Measurements from ENCODE around the gene ATP7B. TPM values are rescaled to one million over a fixed set of nuclear protein-coding genes. Genes with fewer than 3 reads are reported as not detected.

ATP7B gene
- total and polyA plus RNA-seq, 7 donors, result 0.60 to 8.1 (median 5.0) TPM

DNA sequence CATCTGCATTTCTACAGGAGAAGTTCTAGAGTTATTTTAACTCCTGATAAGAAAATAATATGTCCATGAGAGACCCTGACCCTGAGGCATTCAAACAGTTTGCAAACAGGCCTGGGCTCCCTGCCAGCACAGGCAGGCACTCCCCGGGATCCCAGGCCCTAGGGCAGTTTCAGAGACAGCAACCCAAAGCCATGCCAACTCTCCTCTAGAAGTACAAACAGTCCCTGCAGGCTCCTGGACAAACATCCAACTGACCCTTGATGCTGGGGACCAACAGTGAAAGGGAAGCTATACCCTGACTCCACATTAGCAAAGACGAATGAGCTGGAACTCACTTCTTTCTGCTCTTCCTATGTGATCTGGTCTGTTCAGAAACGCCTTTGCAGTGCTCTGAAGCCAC lies 104.7 kb downstream of the ATP7B start:
- DNase-seq, result no peak
- TF ChIP-seq POLR2A (IDR thresholded peaks at IDR 0.05), result no peak
- TF ChIP-seq EP300 (IDR thresholded peaks at IDR 0.05), result no peak
- no peak for TF ChIP-seq POLR2AphosphoS5 (IDR thresholded peaks at IDR 0.05)
- TF ChIP-seq, protein P1, sequence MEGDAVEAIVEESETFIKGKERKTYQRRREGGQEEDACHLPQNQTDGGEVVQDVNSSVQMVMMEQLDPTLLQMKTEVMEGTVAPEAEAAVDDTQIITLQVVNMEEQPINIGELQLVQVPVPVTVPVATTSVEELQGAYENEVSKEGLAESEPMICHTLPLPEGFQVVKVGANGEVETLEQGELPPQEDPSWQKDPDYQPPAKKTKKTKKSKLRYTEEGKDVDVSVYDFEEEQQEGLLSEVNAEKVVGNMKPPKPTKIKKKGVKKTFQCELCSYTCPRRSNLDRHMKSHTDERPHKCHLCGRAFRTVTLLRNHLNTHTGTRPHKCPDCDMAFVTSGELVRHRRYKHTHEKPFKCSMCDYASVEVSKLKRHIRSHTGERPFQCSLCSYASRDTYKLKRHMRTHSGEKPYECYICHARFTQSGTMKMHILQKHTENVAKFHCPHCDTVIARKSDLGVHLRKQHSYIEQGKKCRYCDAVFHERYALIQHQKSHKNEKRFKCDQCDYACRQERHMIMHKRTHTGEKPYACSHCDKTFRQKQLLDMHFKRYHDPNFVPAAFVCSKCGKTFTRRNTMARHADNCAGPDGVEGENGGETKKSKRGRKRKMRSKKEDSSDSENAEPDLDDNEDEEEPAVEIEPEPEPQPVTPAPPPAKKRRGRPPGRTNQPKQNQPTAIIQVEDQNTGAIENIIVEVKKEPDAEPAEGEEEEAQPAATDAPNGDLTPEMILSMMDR (IDR thresholded peaks at IDR 0.05), result no peak
- peaks cover 0 to 5% (median 0%) of the 10 kb centered on the region in 4 donors for H3K4me1 ChIP-seq
- H3K4me3 ChIP-seq, result no peak overlapping the region
- intact Hi-C loops (cut with DNase I), result no loop called here
- H3K36me3 ChIP-seq, result no peaks in the 10 kb centered on the region
- H3K27me3 ChIP-seq, result no peaks in the 10 kb centered on the region
- WGBS, 2 donors, result 35 to 67% methylated on average over 3 of the region's 3 CpGs
- no peak overlapping the region for H3K27ac ChIP-seq
- no peaks in the 10 kb centered on the region for H3K9me3 ChIP-seq

GRCh38 chr13:51905787-51906186 lies 105.5 kb downstream of the ATP7B start:
- TF ChIP-seq, protein P1 (IDR thresholded peaks at IDR 0.05), result no peak
- TF ChIP-seq POLR2AphosphoS5 (IDR thresholded peaks at IDR 0.05) (no peak), POLR2A (IDR thresholded peaks at IDR 0.05) (no peak), EP300 (IDR thresholded peaks at IDR 0.05) (no peak)
- Histone ChIP-seq H3K4me3 (no peak overlapping the region), H3K36me3 (no peaks in the 10 kb centered on the region), H3K4me1 (peaks cover 0 to 5% (median 0%) of the 10 kb centered on the region in 4 donors), H3K27me3 (no peaks in the 10 kb centered on the region), H3K9me3 (no peaks in the 10 kb centered on the region), H3K27ac (no peak overlapping the region)
- intact Hi-C loops (cut with DNase I), result no loop called here
- no peak for DNase-seq
- 86 to 96% methylated on average over 6 of the region's 6 CpGs for WGBS, 2 donors

DNA sequence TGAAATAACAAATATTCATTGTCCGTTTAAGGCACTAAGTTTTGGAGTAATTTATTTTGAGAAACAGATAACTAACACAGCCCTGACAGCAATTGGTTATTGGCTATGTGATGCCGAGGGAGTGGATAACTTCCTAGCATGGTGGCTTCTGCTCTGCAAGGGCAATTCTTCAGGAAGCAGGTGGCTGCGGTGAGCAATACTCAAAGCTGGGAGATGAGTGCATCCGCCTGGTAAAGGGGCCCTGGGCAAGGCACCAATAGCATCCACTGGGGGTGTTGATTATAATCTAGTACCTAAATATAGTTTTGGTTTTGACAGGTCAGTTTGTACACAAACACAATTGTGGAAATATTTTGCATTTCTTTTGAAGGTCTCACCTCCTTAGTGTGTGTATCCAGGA lies 108.5 kb downstream of the ATP7B start:
- no peaks in the 10 kb centered on the region for H3K9me3 ChIP-seq
- no peaks in the 10 kb centered on the region for H3K36me3 ChIP-seq
- TF ChIP-seq EP300 (IDR thresholded peaks at IDR 0.05) (no peak), POLR2AphosphoS5 (IDR thresholded peaks at IDR 0.05) (no peak), POLR2A (IDR thresholded peaks at IDR 0.05) (no peak)
- TF ChIP-seq, protein P1 (IDR thresholded peaks at IDR 0.05), result no peak
- no peak overlapping the region for H3K4me3 ChIP-seq
- H3K27me3 ChIP-seq, result no peaks in the 10 kb centered on the region
- H3K27ac ChIP-seq, result no peak overlapping the region
- 68 to 84% methylated on average over 4 of the region's 4 CpGs for WGBS, 2 donors
- DNase-seq, result no peak
- intact Hi-C loops (cut with DNase I), result no loop called here
- peaks cover 0 to 5% (median 0%) of the 10 kb centered on the region in 4 donors for H3K4me1 ChIP-seq

DNA sequence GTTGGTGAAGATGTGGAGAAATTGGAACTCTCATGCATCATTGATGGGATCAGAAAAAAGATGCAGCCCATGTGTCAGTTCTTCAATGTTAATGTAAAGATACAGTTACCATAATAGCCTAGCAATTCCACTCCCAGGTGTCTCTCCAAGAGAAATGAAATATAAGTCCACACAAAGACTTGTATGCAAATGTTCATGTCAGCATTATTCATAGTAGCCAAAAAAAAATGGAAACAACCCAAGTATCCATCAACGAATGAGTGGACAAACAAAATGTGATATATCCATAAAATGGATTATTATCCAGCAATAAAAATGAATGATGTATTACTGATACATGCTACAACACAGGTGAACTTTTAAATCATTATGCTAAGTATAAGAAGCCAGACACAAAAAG lies 110.8 kb downstream of the ATP7B start:
- H3K4me3 ChIP-seq, result no peak overlapping the region
- 17 to 63% methylated on average over 1 of the region's 1 CpG for WGBS, 2 donors
- intact Hi-C loops (cut with DNase I), result no loop called here
- TF ChIP-seq POLR2A (IDR thresholded peaks at IDR 0.05) (no peak), POLR2AphosphoS5 (IDR thresholded peaks at IDR 0.05) (no peak), EP300 (IDR thresholded peaks at IDR 0.05) (no peak)
- TF ChIP-seq, protein P1 (IDR thresholded peaks at IDR 0.05), result no peak
- H3K27me3 ChIP-seq, result no peaks in the 10 kb centered on the region
- no peak for DNase-seq
- no peaks in the 10 kb centered on the region for H3K4me1 ChIP-seq
- H3K36me3 ChIP-seq, result no peaks in the 10 kb centered on the region
- H3K9me3 ChIP-seq, result no peaks in the 10 kb centered on the region
- H3K27ac ChIP-seq, result no peak overlapping the region
